ENCODE data around the gene ARX.

The ARX gene

GRCh38 chrX:25001808-25002660 lies 13.7 kb downstream of the ARX start:
- no peak for DNase-seq (ENCODE audit: low read depth)

- no peak for DNase-seq (ENCODE audit: low read depth)
Observed at GRCh38 chrX:24999511-24999910, 16.3 kb downstream of the ARX start.

GRCh38 chrX:24996096-24996709 lies 19.6 kb downstream of the ARX start:
- no peak for DNase-seq (ENCODE audit: low read depth)

GRCh38 chrX:24993879-24994278 lies 21.9 kb downstream of the ARX start:
- DNase-seq (ENCODE audit: low read depth) = no peak

- no peak for DNase-seq (ENCODE audit: low read depth)
Observed at GRCh38 chrX:24990535-24990934, 25.2 kb downstream of the ARX start.

- DNase-seq (ENCODE audit: low read depth) = no peak
Observed at GRCh38 chrX:24988314-24988713, 27.5 kb downstream of the ARX start.

- DNase-seq (ENCODE audit: low read depth) = no peak
Observed at GRCh38 chrX:24987731-24988130, 28.0 kb downstream of the ARX start.

GRCh38 chrX:24985120-24985519 lies 30.6 kb downstream of the ARX start:
- DNase-seq (ENCODE audit: low read depth) = no peak

GRCh38 chrX:24983931-24984330 lies 31.8 kb downstream of the ARX start:
- no peak for DNase-seq (ENCODE audit: low read depth)

GRCh38 chrX:24982306-24982965 lies 33.3 kb downstream of the ARX start:
- no peak for DNase-seq (ENCODE audit: low read depth)

- no peak for DNase-seq (ENCODE audit: low read depth)
Observed at GRCh38 chrX:24981030-24981429, 34.7 kb downstream of the ARX start.

GRCh38 chrX:24979081-24979480 lies 36.7 kb downstream of the ARX start:
- DNase-seq (ENCODE audit: low read depth) = no peak

GRCh38 chrX:24969812-24970211 lies 46.0 kb downstream of the ARX start:
- no peak for DNase-seq (ENCODE audit: low read depth)

GRCh38 chrX:24965372-24965771 lies 50.4 kb downstream of the ARX start:
- DNase-seq (ENCODE audit: low read depth) = no peak

- DNase-seq (ENCODE audit: low read depth) = no peak
Observed at GRCh38 chrX:24963823-24964222, 51.9 kb downstream of the ARX start.

GRCh38 chrX:24961809-24962208 lies 54.0 kb downstream of the ARX start:
- DNase-seq (ENCODE audit: low read depth) = no peak

GRCh38 chrX:24956828-24957227 lies 58.9 kb downstream of the ARX start:
- no peak for DNase-seq (ENCODE audit: low read depth)

- DNase-seq (ENCODE audit: low read depth) = no peak
Observed at GRCh38 chrX:24955372-24955930, 60.3 kb downstream of the ARX start.

GRCh38 chrX:24954732-24955131 lies 61.0 kb downstream of the ARX start:
- DNase-seq (ENCODE audit: low read depth) = no peak
